ACC112 (cell line): ENCODE results near the gene UBE2I.

Source experiments
- H2AFZ ChIP-seq: fragments of 200-600 bp; sonication (generic); one replicate; pipeline ENCODE4 v1.6.0; 2017; ENCODE audit warnings: antibody characterized with exemption, low read length; ENCODE audit not compliant: unreplicated experiment
- H3K27ac ChIP-seq: fragments of 200-600 bp; sonication (generic); 2 replicates; pipeline ENCODE4 v1.5.1; 2014; ENCODE audit warnings: low read depth, mild to moderate bottlenecking, antibody characterized with exemption, low read length, moderate library complexity
- H3K27me3 ChIP-seq: fragments of 200-600 bp; sonication (generic); 2 replicates; pipeline ENCODE4 v1.6.1; 2014; ENCODE audit warnings: mild to moderate bottlenecking, antibody characterized with exemption, low read length, moderate library complexity, mixed read lengths; ENCODE audit not compliant: insufficient read depth
- H3K36me3 ChIP-seq: fragments of 200-600 bp; sonication (generic); 2 replicates; pipeline ENCODE4 v1.6.1; 2016; ENCODE audit warnings: mild to moderate bottlenecking, antibody characterized with exemption, low read length, moderate library complexity, mixed read lengths; ENCODE audit not compliant: insufficient read depth
- H3K4me1 ChIP-seq: fragments of 200-600 bp; sonication (generic); one replicate; pipeline ENCODE4 v1.6.1; 2016; ENCODE audit warnings: low read length, mixed read lengths; ENCODE audit not compliant: insufficient read depth, unreplicated experiment, control insufficient read depth
- H3K4me3 ChIP-seq: fragments of 200-600 bp; sonication (generic); 2 replicates; pipeline ENCODE4 v1.5.1; 2014; ENCODE audit warnings: mild to moderate bottlenecking, low read depth, low read length
- H3K79me2 ChIP-seq: fragments of 200-600 bp; sonication (generic); one replicate; pipeline ENCODE4 v1.6.0; 2016; ENCODE audit warnings: low read length; ENCODE audit not compliant: control insufficient read depth, unreplicated experiment, insufficient read depth

Gene UBE2I

GRCh38 chr16:1345651-1346421 lies 36.4 kb downstream of the UBE2I start:
- no peak overlapping the region for H2AFZ ChIP-seq
- H3K4me3 ChIP-seq = no peak overlapping the region
- H3K4me1 ChIP-seq = peaks cover 7% of the 10 kb centered on the region
- no peak overlapping the region for H3K27ac ChIP-seq
- no peaks in the 10 kb centered on the region for H3K27me3 ChIP-seq
- peaks cover 3% of the 10 kb centered on the region; the same call in 1 of the 2 replicates for H3K36me3 ChIP-seq
- peaks cover 4% of the 10 kb centered on the region for H3K79me2 ChIP-seq

- H2AFZ ChIP-seq = no peak overlapping the region
- H3K4me3 ChIP-seq = no peak overlapping the region
- no peak overlapping the region for H3K27ac ChIP-seq
- H3K4me1 ChIP-seq = peaks cover 9% of the 10 kb centered on the region
- peaks cover 12% of the 10 kb centered on the region for H3K79me2 ChIP-seq
- H3K27me3 ChIP-seq = no peaks in the 10 kb centered on the region
- H3K36me3 ChIP-seq = peaks cover 3% of the 10 kb centered on the region; the same call in 1 of the 2 replicates
Observed at GRCh38 chr16:1346422-1347285, 37.2 kb downstream of the UBE2I start.

GRCh38 chr16:1347286-1347855 lies 37.9 kb downstream of the UBE2I start:
- Histone ChIP-seq H2AFZ (no peak overlapping the region), H3K27me3 (no peaks in the 10 kb centered on the region), H3K4me3 (no peak overlapping the region), H3K36me3 (peaks cover 3% of the 10 kb centered on the region; the same call in 1 of the 2 replicates), H3K79me2 (peaks cover 18% of the 10 kb centered on the region), H3K4me1 (peaks cover 9% of the 10 kb centered on the region), H3K27ac (no peak overlapping the region)

- Histone ChIP-seq H3K36me3 (peaks cover 3% of the 10 kb centered on the region; the same call in 1 of the 2 replicates), H2AFZ (no peak overlapping the region), H3K27me3 (no peaks in the 10 kb centered on the region), H3K4me1 (peaks cover 9% of the 10 kb centered on the region), H3K27ac (no peak overlapping the region), H3K79me2 (peaks cover 24% of the 10 kb centered on the region), H3K4me3 (no peak overlapping the region)
Observed at GRCh38 chr16:1347962-1348361, 38.5 kb downstream of the UBE2I start.

GRCh38 chr16:1348441-1348840 lies 39.0 kb downstream of the UBE2I start:
- H3K27me3 ChIP-seq = no peaks in the 10 kb centered on the region
- no peak overlapping the region for H3K27ac ChIP-seq
- H2AFZ ChIP-seq = no peak overlapping the region
- H3K79me2 ChIP-seq = peaks cover 28% of the 10 kb centered on the region
- H3K36me3 ChIP-seq = peaks cover 3% of the 10 kb centered on the region; the same call in 1 of the 2 replicates
- H3K4me3 ChIP-seq = no peak overlapping the region
- peaks cover 12% of the 10 kb centered on the region for H3K4me1 ChIP-seq

- Histone ChIP-seq H3K36me3 (peaks cover 3% of the 10 kb centered on the region; the same call in 1 of the 2 replicates), H3K4me3 (no peak overlapping the region), H3K4me1 (peaks cover 12% of the 10 kb centered on the region), H3K27ac (no peak overlapping the region), H2AFZ (no peak overlapping the region), H3K79me2 (peaks cover 33% of the 10 kb centered on the region), H3K27me3 (no peaks in the 10 kb centered on the region)
Observed at GRCh38 chr16:1348926-1349325, 39.5 kb downstream of the UBE2I start.

GRCh38 chr16:1349351-1349750 lies 39.9 kb downstream of the UBE2I start:
- H3K4me1 ChIP-seq = peaks cover 12% of the 10 kb centered on the region
- H2AFZ ChIP-seq = no peak overlapping the region
- H3K27me3 ChIP-seq = no peaks in the 10 kb centered on the region
- no peak overlapping the region for H3K27ac ChIP-seq
- no peak overlapping the region; the same call in 1 of the 2 replicates for H3K4me3 ChIP-seq
- H3K36me3 ChIP-seq = peaks cover 3% of the 10 kb centered on the region; the same call in 1 of the 2 replicates
- peaks cover 37% of the 10 kb centered on the region for H3K79me2 ChIP-seq

GRCh38 chr16:1349951-1350350 lies 40.5 kb downstream of the UBE2I start:
- Histone ChIP-seq H3K27me3 (no peaks in the 10 kb centered on the region), H3K27ac (no peak overlapping the region), H3K79me2 (peaks cover 43% of the 10 kb centered on the region), H3K4me1 (peaks cover 12% of the 10 kb centered on the region), H3K36me3 (peaks cover 3% of the 10 kb centered on the region; the same call in 1 of the 2 replicates), H2AFZ (no peak overlapping the region), H3K4me3 (no peak overlapping the region; the same call in 1 of the 2 replicates)

- H3K27ac ChIP-seq = no peak overlapping the region
- H3K27me3 ChIP-seq = no peaks in the 10 kb centered on the region
- peaks cover 50% of the 10 kb centered on the region for H3K79me2 ChIP-seq
- H3K4me3 ChIP-seq = peak overlapping the region; percentile 92
- H2AFZ ChIP-seq = no peak overlapping the region
- peaks cover 12% of the 10 kb centered on the region for H3K4me1 ChIP-seq
- H3K36me3 ChIP-seq = peaks cover 3% of the 10 kb centered on the region; the same call in 1 of the 2 replicates
Observed at GRCh38 chr16:1350691-1351090, 41.3 kb downstream of the UBE2I start.

- peak overlapping the region; percentile 49 for H2AFZ ChIP-seq
- H3K27ac ChIP-seq = no peak overlapping the region
- peaks cover 3% of the 10 kb centered on the region; the same call in 1 of the 2 replicates for H3K36me3 ChIP-seq
- H3K4me3 ChIP-seq = peak overlapping the region; percentile 92
- H3K79me2 ChIP-seq = peaks cover 55% of the 10 kb centered on the region
- peaks cover 12% of the 10 kb centered on the region for H3K4me1 ChIP-seq
- no peaks in the 10 kb centered on the region for H3K27me3 ChIP-seq
Observed at GRCh38 chr16:1351215-1351581, 41.8 kb downstream of the UBE2I start.
